Measurements from ENCODE around the gene ATP11A. TPM values are rescaled to one million over a fixed set of nuclear protein-coding genes. Genes with fewer than 3 reads are reported as not detected.

Gene ATP11A
- total RNA-seq, 1 experiment from 2014 or later = 9.4 TPM

DNA sequence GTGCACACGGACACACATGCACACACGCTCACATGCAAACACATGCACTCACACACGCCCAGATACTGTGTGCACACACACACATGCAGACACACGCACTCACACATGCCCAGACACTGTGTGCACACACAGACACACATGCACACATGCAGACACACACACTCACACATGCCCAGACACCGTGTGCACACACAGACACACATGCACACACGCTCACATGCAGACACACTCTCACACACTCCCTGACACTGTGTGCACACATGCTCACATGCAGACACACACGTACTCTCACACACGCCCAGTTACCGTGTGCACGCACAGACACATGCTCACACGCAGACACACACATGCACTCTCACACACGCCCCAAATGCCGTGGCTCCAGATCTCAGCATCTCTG, 142.0 kb downstream of the ATP11A start:
- TF ChIP-seq, protein P1, sequence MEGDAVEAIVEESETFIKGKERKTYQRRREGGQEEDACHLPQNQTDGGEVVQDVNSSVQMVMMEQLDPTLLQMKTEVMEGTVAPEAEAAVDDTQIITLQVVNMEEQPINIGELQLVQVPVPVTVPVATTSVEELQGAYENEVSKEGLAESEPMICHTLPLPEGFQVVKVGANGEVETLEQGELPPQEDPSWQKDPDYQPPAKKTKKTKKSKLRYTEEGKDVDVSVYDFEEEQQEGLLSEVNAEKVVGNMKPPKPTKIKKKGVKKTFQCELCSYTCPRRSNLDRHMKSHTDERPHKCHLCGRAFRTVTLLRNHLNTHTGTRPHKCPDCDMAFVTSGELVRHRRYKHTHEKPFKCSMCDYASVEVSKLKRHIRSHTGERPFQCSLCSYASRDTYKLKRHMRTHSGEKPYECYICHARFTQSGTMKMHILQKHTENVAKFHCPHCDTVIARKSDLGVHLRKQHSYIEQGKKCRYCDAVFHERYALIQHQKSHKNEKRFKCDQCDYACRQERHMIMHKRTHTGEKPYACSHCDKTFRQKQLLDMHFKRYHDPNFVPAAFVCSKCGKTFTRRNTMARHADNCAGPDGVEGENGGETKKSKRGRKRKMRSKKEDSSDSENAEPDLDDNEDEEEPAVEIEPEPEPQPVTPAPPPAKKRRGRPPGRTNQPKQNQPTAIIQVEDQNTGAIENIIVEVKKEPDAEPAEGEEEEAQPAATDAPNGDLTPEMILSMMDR (conservative IDR thresholded peaks at IDR 0.05; ENCODE audit: low read depth, low read length) = no peak

DNA sequence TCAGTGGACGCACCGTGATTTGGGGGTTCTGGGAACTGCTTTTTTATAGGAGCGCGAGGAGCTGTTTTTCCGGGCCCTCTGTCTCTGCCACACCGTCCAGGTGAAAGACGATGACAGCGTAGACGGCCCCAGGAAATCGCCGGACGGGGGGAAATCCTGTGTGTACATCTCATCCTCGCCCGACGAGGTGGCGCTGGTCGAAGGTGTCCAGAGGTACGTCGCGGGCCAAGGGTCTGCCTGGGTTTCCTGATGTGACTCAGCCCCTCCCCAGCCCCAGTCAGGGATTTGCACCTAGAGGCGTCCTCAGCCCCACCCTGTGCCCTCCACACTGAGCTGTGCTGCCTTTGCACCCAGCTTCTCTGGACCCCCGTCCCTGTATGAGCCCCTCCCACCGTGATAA, 143.0 kb downstream of the ATP11A start:
- no peak overlapping the region for H3K4me3 ChIP-seq (ENCODE audit: low read depth, low read length, poor library complexity, severe bottlenecking)
- H3K27ac ChIP-seq (ENCODE audit: low read depth, low read length, poor library complexity, severe bottlenecking) = no peak overlapping the region
- H3K27me3 ChIP-seq (replicated peaks; ENCODE audit: insufficient read depth, low read depth, low read length, poor library complexity) = no peaks in the 10 kb centered on the region
- H3K4me1 ChIP-seq (ENCODE audit: insufficient read depth, low read length, poor library complexity, severe bottlenecking) = no peaks in the 10 kb centered on the region
- H3K9me3 ChIP-seq (ENCODE audit: low read depth, low read length, poor library complexity, severe bottlenecking) = no peaks in the 10 kb centered on the region
- no peak for TF ChIP-seq EZH2 (IDR thresholded peaks at IDR 0.05; ENCODE audit: borderline replicate concordance, low read depth, low read length, poor library complexity, severe bottlenecking)
- TF ChIP-seq, protein P1 (conservative IDR thresholded peaks at IDR 0.05; ENCODE audit: low read depth, low read length) = no peak
- CTCF ChIA-PET = no interaction called here
- no peak for DNase-seq (ENCODE audit: low spot score)
- BruUV-seq (replicated peaks) = no TSS peak
- POLR2A ChIA-PET (ENCODE audit: low non-redundant PET) = no interaction called here
- no peaks in the 10 kb centered on the region for H3K36me3 ChIP-seq (ENCODE audit: insufficient read depth, low read length, poor library complexity, severe bottlenecking)
- intact Hi-C loops (cut with micrococcal nuclease; ENCODE audit: unreplicated experiment) = no loop called here

More for the DNA sequence above, 142.0 kb downstream of the ATP11A start:
- Histone ChIP-seq H3K36me3 (ENCODE audit: insufficient read depth, low read length, poor library complexity, severe bottlenecking) (no peaks in the 10 kb centered on the region), H3K27me3 (replicated peaks; ENCODE audit: insufficient read depth, low read depth, low read length, poor library complexity) (no peaks in the 10 kb centered on the region), H3K27ac (ENCODE audit: low read depth, low read length, poor library complexity, severe bottlenecking) (no peak overlapping the region), H3K4me1 (ENCODE audit: insufficient read depth, low read length, poor library complexity, severe bottlenecking) (no peaks in the 10 kb centered on the region), H3K9me3 (ENCODE audit: low read depth, low read length, poor library complexity, severe bottlenecking) (no peaks in the 10 kb centered on the region), H3K4me3 (ENCODE audit: low read depth, low read length, poor library complexity, severe bottlenecking) (no peak overlapping the region)
- no peak for DNase-seq (ENCODE audit: low spot score)
- POLR2A ChIA-PET (ENCODE audit: low non-redundant PET) = no interaction called here
- CTCF ChIA-PET = no interaction called here
- intact Hi-C loops (cut with micrococcal nuclease; ENCODE audit: unreplicated experiment) = no loop called here
- no TSS peak for BruUV-seq (replicated peaks)

DNA sequence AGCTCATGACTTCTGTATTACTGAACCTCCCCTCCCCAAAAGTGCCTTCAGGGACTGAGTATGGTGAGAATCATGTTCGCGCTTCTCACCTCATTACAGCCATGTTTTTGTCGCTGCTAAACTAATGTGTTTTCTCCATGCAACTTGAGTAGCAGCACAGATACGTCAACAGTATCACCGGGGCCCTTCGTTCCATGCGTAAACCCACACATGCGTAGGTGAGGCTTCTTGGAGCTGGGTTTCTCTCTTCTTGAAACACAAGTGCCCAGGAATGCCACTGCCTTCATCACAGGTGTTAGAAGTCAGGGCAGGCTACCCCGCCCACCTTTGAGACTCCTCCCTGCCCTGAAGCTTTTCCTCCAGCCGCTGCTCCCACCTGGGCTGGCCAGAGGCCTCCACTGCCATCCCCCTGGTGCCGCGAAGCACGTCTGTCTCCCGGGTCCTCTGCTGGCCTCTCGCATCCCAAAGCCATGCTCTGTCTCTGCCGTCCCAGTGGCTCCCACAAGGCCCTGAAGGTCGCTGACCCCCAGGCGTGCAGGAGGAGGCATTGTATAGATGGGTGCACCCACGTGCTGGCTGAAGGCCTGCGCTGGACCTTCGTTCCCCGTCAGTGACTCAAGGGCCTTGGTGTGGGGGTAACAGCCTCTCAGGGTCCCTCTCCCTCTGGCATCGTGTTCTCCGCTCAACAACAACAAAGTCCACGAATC, 143.9 kb downstream of the ATP11A start:
- CTCF ChIA-PET = no interaction called here
- H3K27ac ChIP-seq (ENCODE audit: low read depth, low read length, poor library complexity, severe bottlenecking) = no peak overlapping the region

More for the DNA sequence above, 143.9 kb downstream of the ATP11A start:
- Histone ChIP-seq H3K4me1 (ENCODE audit: insufficient read depth, low read length, poor library complexity, severe bottlenecking) (no peaks in the 10 kb centered on the region), H3K4me3 (ENCODE audit: low read depth, low read length, poor library complexity, severe bottlenecking) (no peak overlapping the region), H3K9me3 (ENCODE audit: low read depth, low read length, poor library complexity, severe bottlenecking) (no peaks in the 10 kb centered on the region), H3K27me3 (replicated peaks; ENCODE audit: insufficient read depth, low read depth, low read length, poor library complexity) (no peaks in the 10 kb centered on the region), H3K36me3 (ENCODE audit: insufficient read depth, low read length, poor library complexity, severe bottlenecking) (no peaks in the 10 kb centered on the region)
- intact Hi-C loops (cut with micrococcal nuclease; ENCODE audit: unreplicated experiment) = no loop called here
- no peak for DNase-seq (ENCODE audit: low spot score)
- POLR2A ChIA-PET (ENCODE audit: low non-redundant PET) = no interaction called here
- no peak for TF ChIP-seq EZH2 (IDR thresholded peaks at IDR 0.05; ENCODE audit: borderline replicate concordance, low read depth, low read length, poor library complexity, severe bottlenecking)
- TF ChIP-seq, protein P1 (conservative IDR thresholded peaks at IDR 0.05; ENCODE audit: low read depth, low read length) = no peak
- no TSS peak for BruUV-seq (replicated peaks)
